SK-N-SH (cell line): ENCODE measurements around the gene NPAS3. TPM values are rescaled to one million over a fixed set of nuclear protein-coding genes. Genes with fewer than 3 reads are reported as not detected.

Source experiments
- CTCF ChIA-PET: fragments of 300-600, 350-600 bp; formaldehyde crosslinking; extraction: SDS; loops from one replicate; lab custom pipeline; 2021; lab: Yijun Ruan, JAX
- POLR2A ChIA-PET: fragments of 350-600 bp; sonication (Branson Sonifier 250); formaldehyde crosslinking; extraction: SDS; loops from one replicate; lab custom pipeline; 2020; ENCODE audit warnings: antibody characterized with exemption, inconsistent platforms; lab: Yijun Ruan, JAX
- DNase-seq: peaks from one replicate; pipeline ENCODE4 v3.0.0; 2012
- H2AFZ ChIP-seq: fragments of 200-600 bp; sonication (generic); 2 replicates; pipeline ENCODE4 v1.8.1; 2016; ENCODE audit warnings: antibody characterized with exemption, mild to moderate bottlenecking, low read depth
- H3F3A ChIP-seq: fragments of 200-600 bp; sonication (generic); replicated peaks from 2 replicates; pipeline ENCODE3; 2016; ENCODE audit warnings: antibody characterized with exemption, mild to moderate bottlenecking; ENCODE audit not compliant: insufficient read depth
- H3K27ac ChIP-seq, 2 experiments: fragments of 200-500 bp in 1 of 2; fragments of 200-600 bp in 1 of 2; sonication (Bioruptor generic) in 1 of 2; sonication (generic), shearing (Covaris generic) in 1 of 2; 2 replicates each; pipeline versions ENCODE4 v1.5.1 to v1.6.1; 2014 to 2016; ENCODE audit warnings: low read depth in 2 of 2, inconsistent platforms in 1 of 2, low read length in 1 of 2, mild to moderate bottlenecking in 1 of 2, mixed read lengths in 1 of 2
- H3K27me3 ChIP-seq: fragments of 200-600 bp; sonication (generic), shearing (Covaris generic); 2 replicates; pipeline ENCODE4 v1.6.1; 2016; ENCODE audit warnings: mixed run types; ENCODE audit not compliant: insufficient read depth
- H3K36me3 ChIP-seq, 2 experiments: fragments of 200-500 bp in 1 of 2; fragments of 200-600 bp in 1 of 2; sonication (Bioruptor generic) in 1 of 2; sonication (generic) in 1 of 2; replicated peaks in 1 of 2; 2 replicates each; pipeline versions ENCODE3 to v1.5.1; 2014 to 2016; ENCODE audit warnings: low read length in 1 of 2, mild to moderate bottlenecking in 1 of 2; ENCODE audit not compliant: insufficient read depth in 2 of 2, control insufficient read depth in 1 of 2
- H3K4me1 ChIP-seq, 2 experiments: fragments of 200-500 bp in 1 of 2; fragments of 200-600 bp in 1 of 2; sonication (Bioruptor generic) in 1 of 2; sonication (generic), shearing (Covaris generic) in 1 of 2; 2 replicates each; pipeline versions ENCODE4 v1.5.1 to v1.6.1; 2014 to 2016; ENCODE audit warnings: low read depth in 1 of 2, low read length in 1 of 2, mixed run types in 1 of 2; ENCODE audit not compliant: insufficient read depth in 2 of 2, control insufficient read depth in 1 of 2
- H3K4me2 ChIP-seq: fragments of 200-600 bp; sonication (generic), shearing (Covaris generic); 2 replicates; pipeline ENCODE4 v1.6.1; 2017; ENCODE audit warnings: mixed run types
- H3K4me3 ChIP-seq, 2 experiments: fragments of 200-500 bp in 1 of 2; fragments of 200-600 bp in 1 of 2; sonication (Bioruptor generic) in 1 of 2; sonication (generic), shearing (Covaris generic) in 1 of 2; 2 replicates each; pipeline versions ENCODE4 v1.5.1 to v1.8.1; 2014 to 2016; ENCODE audit warnings: low read depth in 2 of 2, inconsistent platforms in 1 of 2, low read length in 1 of 2, mild to moderate bottlenecking in 1 of 2, mixed read lengths in 1 of 2, moderate library complexity in 1 of 2
- H3K79me2 ChIP-seq: fragments of 200-600 bp; sonication (generic); 2 replicates; pipeline ENCODE4 v1.8.1; 2017; ENCODE audit warnings: mild to moderate bottlenecking; ENCODE audit not compliant: insufficient read depth
- H3K9ac ChIP-seq: fragments of 200-600 bp; sonication (generic); 2 replicates; pipeline ENCODE4 v1.6.1; 2017; ENCODE audit warnings: mixed run types
- H3K9me2 ChIP-seq: fragments of 200-600 bp; sonication (generic); 2 replicates; pipeline ENCODE4 v1.6.1; 2017; ENCODE audit warnings: mixed run types
- H3K9me3 ChIP-seq: fragments of 200-600 bp; sonication (generic); 2 replicates; pipeline ENCODE4 v1.6.1; 2017; ENCODE audit warnings: mixed run types, mild to moderate bottlenecking, moderate library complexity
- H4K20me1 ChIP-seq: fragments of 200-600 bp; sonication (generic); 2 replicates; pipeline ENCODE4 v1.6.1; 2017; ENCODE audit warnings: mild to moderate bottlenecking, mixed run types; ENCODE audit not compliant: insufficient read depth
- EZH2phosphoT487 ChIP-seq: fragments of 200-600 bp; sonication (generic); IDR thresholded peaks from 2 replicates; pipeline ENCODE4 v1.6.1; 2017; ENCODE audit warnings: low read depth, mixed run types, mild to moderate bottlenecking, antibody characterized with exemption, moderate library complexity, borderline replicate concordance
- NRF1 ChIP-seq: IDR thresholded peaks from 2 replicates; pipeline ENCODE4 v1.6.1; 2012; ENCODE audit warnings: low read depth, mild to moderate bottlenecking, low read length
- REST ChIP-seq: IDR thresholded peaks from 2 replicates; pipeline ENCODE4 v1.6.1; 2012; ENCODE audit warnings: mild to moderate bottlenecking, low read depth, low read length, moderate library complexity
- ZBTB33 ChIP-seq: IDR thresholded peaks from 2 replicates; pipeline ENCODE4 v1.4.0; 2012; ENCODE audit warnings: low read depth, borderline replicate concordance
- WGBS: methylation state at CpG from one replicate; pipeline ENCODE4 v1.1.6; 2017; ENCODE audit warnings: low lambda C conversion rate; 5-methylcytosine and 5-hydroxymethylcytosine counted together
- polyA plus RNA-seq, 3 experiments: library from polyadenylated mRNA; depleted of rRNA; stranded (reverse); fragments of >200 nt; gene quantifications; 2 replicates each; pipeline ENCODE4 v1.2.3, GENCODE V29; 2012

Gene NPAS3
- polyA plus RNA-seq, 1 of the 3 experiments (the other 2 are of a cell fraction) = 4.3 TPM

DNA sequence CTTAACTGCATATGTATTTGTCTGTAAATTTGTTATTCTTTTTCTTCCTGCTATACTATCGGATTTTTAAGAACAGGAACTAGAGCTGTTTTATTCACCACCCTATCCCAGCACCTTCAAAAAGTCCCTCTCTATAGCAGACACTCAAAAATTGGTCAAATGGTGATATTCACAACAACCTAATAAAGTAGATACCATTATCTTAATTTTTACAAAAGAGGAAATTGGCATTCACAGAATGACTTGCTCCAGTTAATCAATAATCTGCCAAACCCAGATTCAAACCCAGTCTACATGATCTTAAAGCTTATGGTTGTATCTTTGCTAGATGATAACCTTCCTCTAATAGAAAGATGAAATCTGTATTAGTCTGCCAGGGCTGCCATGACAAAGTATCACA lies 585.6 kb downstream of the NPAS3 start:
- no peaks in the 10 kb centered on the region for H3K36me3 ChIP-seq
- POLR2A ChIA-PET = no interaction called here

GRCh38 chr14:33525626-33526025 lies 586.9 kb downstream of the NPAS3 start:
- H3K27me3 ChIP-seq = no peaks in the 10 kb centered on the region
- ChIA-PET CTCF (no interaction called here), POLR2A (no interaction called here)
- 56% methylated on average over 3 of the region's 3 CpGs for WGBS
- H3K4me3 ChIP-seq = no peak overlapping the region
- TF ChIP-seq REST = no peak
- TF ChIP-seq, all 33 proteins: peak for 0
- H3K9me3 ChIP-seq = no peaks in the 10 kb centered on the region
- no peak overlapping the region for H3K9ac ChIP-seq
- H3K4me2 ChIP-seq = no peak overlapping the region
- H3F3A ChIP-seq = peaks cover 3% of the 10 kb centered on the region
- no peaks in the 10 kb centered on the region for H3K36me3 ChIP-seq
- no peaks in the 10 kb centered on the region for H3K9me2 ChIP-seq
- no peaks in the 10 kb centered on the region for H3K79me2 ChIP-seq
- no peak overlapping the region for H2AFZ ChIP-seq
- H3K4me1 ChIP-seq = 0 out of 4 replicates have a peak, but pooled peaks cover 0 to 3% of the 10 kb centered on the region in 2 experiments
- no peak for DNase-seq
- no peak overlapping the region for H3K27ac ChIP-seq
- no peaks in the 10 kb centered on the region for H4K20me1 ChIP-seq

More for the DNA sequence above, 585.6 kb downstream of the NPAS3 start:
- H3F3A ChIP-seq = peaks cover 3% of the 10 kb centered on the region
- no peak overlapping the region for H2AFZ ChIP-seq
- H3K27me3 ChIP-seq = no peaks in the 10 kb centered on the region
- CTCF ChIA-PET = no interaction called here
- no peaks in the 10 kb centered on the region for H3K9me3 ChIP-seq
- TF ChIP-seq ZBTB33 (no peak), EZH2phosphoT487 (no peak), NRF1 (no peak)
- no peaks in the 10 kb centered on the region for H3K9me2 ChIP-seq
- 0 out of 4 replicates have a peak, but pooled peaks cover 0 to 3% of the 10 kb centered on the region in 2 experiments for H3K4me1 ChIP-seq
- WGBS = 73% methylated on average over 1 of the region's 1 CpG
- H3K4me2 ChIP-seq = no peak overlapping the region
- H3K9ac ChIP-seq = no peak overlapping the region
- no peak for DNase-seq
- no peak overlapping the region for H3K4me3 ChIP-seq
- H3K79me2 ChIP-seq = no peaks in the 10 kb centered on the region
- H3K27ac ChIP-seq = no peak overlapping the region
- no peaks in the 10 kb centered on the region for H4K20me1 ChIP-seq
